ENCODE measurements around the gene PLAC1. TPM values are rescaled to one million over a fixed set of nuclear protein-coding genes. Genes with fewer than 3 reads are reported as not detected.
A peak's percentile ranks its signal among the peaks of the same experiment; 100 is the strongest.

The PLAC1 gene
- total RNA-seq, 1 donor from 2014 or later: not detected

- no peak for DNase-seq (ENCODE audit: low read depth in 2 of 2)
These were observed 26.6 kb downstream of the PLAC1 start for GRCh38 chrX:134631426-134632346.

DNA sequence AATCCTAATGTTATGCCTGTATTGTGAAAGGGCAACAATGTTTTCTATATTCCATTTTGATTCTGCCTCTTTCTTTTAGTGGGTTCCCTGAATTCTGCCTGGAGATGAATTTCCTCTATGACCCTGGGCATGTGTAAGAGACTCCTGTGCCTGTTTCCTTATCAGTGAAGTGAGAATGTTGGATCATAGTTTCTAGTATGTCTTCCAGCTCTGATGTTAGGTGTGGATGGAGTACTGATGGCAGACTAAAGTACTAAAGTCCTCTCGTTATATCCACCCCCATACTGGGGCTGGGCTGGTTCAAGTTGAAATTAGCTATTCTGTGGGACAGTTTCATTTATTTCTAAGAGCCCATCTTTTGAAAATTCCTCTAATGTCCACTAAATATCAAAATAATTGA lies 29.6 kb downstream of the PLAC1 start:
- DNase-seq (ENCODE audit: low read depth in 2 of 2): no peak

DNA sequence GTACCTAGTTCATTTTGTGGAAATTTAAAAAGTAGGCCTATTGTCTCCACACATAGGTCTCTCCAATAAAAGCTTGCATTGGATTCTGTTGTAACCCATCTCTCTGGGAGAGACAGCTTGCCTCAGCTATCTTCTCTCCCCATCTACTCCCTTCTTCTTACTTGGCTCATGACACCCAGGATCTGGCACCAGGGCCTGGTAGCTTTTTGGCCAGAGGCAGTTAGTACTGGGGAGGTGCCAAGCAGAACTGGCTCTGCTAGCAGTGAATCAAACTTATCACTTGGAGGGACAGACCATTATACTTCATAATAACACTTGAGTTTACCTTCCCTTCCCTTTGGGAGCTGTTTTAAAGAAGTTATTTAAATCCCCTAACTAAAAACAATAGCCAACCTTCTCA lies 31.8 kb downstream of the PLAC1 start:
- DNase-seq (ENCODE audit: low read depth in 2 of 2): no peak

DNA sequence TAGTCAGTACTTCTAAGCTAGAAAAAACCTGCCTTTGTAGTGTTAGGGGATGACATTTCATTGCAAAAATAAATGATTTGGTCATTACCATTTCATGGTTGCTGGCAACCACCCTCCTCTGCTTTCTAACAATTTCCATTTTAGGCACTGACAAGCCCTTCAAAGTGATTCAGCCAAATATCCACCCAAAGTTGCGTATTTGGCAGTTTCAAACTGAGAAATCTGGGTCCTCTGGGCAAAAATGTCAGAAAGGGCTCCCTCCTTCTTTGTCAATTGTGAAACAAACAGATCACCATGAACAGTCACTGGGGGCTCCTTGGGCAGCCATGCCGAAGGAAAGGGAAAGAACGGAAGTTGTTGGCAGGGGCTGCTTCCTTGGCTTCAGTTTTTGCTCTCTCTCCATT lies 33.0 kb downstream of the PLAC1 start:
- DNase-seq (ENCODE audit: low read depth in 2 of 2): no peak

DNA sequence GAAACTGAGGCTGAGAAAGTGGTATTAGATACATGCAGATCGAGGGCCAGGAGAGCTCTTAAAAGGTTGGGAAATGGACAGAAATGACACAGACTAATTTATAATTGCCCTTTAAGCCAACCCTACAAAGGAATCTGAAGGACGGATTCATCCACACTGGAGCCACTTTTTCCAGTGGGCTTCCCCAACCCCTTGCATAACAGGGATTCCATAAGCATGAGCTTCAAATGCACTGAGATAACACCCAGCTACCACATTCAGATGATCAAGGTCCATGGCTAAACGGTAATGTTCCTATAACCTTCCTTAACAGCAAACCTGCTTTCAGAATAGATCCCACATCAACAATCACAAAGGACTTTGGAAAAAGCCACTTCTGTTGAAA lies 34.2 kb downstream of the PLAC1 start:
- peak in 1 of 2 donors; percentile 24 for DNase-seq (ENCODE audit: low read depth in 2 of 2)

GRCh38 chrX:134623293-134624045 lies 34.8 kb downstream of the PLAC1 start:
- DNase-seq (ENCODE audit: low read depth in 2 of 2): peak; percentile 84 to 85

- no peak for DNase-seq (ENCODE audit: low read depth in 2 of 2)
These were observed 35.5 kb downstream of the PLAC1 start for GRCh38 chrX:134622813-134623185.

GRCh38 chrX:134622056-134622812 lies 36.0 kb downstream of the PLAC1 start:
- peak; percentile 83 to 90 for DNase-seq (ENCODE audit: low read depth in 2 of 2)

DNA sequence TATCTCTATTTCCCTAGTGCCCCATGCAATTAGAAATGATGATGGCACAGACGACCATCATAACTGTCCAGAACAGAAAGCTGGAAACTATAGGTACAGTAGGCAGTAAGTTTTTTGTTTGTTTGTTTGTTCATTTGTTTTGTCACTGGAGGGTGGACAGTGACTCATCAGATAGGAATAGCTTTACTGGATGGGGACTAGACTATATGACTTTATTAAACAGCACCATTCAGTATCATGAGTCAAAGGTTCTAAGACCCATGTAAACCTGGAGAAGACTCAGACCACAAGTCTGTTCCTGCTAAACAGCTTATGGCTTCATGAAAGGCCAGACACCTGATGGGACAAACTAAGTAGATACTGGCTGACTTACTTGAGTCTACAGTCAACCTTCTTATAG lies 38.4 kb downstream of the PLAC1 start:
- DNase-seq (ENCODE audit: low read depth in 2 of 2): no peak

DNA sequence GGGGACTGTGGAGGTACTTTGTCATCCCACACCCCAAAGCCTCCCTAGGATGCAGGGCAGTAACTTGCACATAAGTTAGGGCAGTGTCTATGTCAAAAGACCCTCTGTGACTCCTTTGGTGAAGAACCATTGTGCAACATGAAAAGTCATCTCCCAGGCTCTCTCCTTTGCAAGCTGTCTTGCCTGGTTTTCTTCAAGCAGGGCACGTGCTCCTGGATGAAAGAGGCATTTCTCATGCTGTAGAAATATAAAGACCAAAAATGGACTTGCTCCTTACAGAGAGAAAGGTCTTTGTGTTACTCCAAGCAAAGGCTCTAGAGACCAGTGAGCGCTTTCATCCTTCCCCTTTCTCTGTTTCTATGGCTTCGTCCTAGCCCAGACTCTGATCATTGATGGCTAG lies 44.9 kb downstream of the PLAC1 start:
- no peak for DNase-seq (ENCODE audit: low read depth in 2 of 2)

DNA sequence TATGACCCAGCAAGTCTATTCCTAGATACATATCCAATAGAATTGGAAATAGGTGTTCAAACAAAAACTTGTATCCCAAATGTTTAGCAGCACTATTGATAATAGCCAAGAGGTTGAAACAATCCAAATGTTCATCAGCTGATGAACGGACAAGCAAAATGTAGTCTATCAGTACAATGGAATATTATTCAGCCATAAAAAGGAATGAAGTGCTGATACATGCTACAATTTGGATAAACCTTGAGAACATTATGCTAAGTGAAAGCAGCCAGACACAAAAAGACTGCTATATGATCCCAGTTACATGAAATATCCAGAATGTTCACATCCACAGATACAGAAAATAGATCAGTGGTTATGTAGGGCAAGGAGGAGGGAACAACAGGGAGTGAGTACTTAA lies 50.1 kb downstream of the PLAC1 start:
- DNase-seq (ENCODE audit: low read depth in 2 of 2): no peak

- no peak for DNase-seq (ENCODE audit: low read depth in 2 of 2)
These were observed 50.7 kb downstream of the PLAC1 start for GRCh38 chrX:134607523-134607922.

GRCh38 chrX:134604701-134605311 lies 53.5 kb downstream of the PLAC1 start:
- peak in 1 of 2 donors; percentile 12 for DNase-seq (ENCODE audit: low read depth in 2 of 2)

DNA sequence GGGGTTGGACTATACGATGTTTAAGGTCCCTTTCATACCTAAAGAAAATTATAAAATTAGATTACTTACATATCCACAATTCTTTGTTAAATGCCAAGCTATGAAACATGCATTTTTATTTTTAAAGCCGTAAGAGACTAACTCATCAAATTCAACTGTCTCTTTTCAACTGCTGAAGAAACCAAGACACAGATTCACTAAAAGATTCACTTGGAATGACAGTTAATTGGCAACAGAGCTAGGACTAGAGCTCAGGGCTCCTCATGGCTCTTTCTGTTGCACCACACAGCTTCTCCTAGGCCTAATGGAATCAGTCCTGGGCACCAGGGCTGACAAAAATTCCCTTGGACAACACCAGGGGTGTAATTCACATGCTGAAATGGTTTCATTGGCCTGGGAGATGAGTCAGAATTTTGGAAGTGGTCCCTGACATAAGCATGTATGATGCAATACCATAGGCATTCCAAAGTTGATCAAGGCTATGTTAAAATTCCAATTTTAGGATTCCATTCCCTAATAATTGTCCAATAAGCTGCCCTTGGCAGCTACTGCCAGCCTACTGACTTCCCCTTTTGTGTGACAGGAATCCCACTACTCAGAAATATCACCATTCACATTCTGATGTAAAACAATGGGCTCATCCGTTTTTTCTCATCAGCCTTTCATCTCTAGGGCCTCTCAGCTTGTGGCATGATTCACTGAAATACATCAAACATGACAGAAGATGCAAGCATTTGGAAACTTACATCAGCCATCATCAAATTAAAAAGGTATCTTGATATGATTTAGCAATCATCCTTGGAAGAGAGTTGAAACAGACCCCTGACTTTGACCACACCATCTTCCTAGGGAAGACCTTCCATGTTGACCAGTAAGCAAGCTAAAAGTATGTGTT lies 54.2 kb downstream of the PLAC1 start:
- peak; percentile 18 to 39 for DNase-seq (ENCODE audit: low read depth in 2 of 2)

DNA sequence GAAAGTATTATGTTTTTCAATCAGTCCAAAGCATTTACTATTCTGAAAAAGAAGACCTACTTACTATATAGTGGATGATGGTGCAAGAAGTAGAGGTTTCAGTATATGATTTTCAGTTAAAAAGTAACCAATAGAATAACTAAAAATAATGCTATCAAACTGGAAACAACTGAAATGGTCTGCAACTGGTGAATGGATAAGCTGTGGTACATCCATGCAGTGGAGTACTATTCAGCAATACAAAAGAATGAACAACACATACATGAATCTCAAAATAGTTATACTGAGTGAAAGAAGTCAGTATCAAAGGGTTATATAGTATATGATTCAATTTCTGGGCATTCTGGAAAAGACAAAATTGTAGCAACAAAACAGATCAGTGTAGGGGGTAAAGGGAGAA lies 55.9 kb downstream of the PLAC1 start:
- DNase-seq (ENCODE audit: low read depth in 2 of 2): no peak

DNA sequence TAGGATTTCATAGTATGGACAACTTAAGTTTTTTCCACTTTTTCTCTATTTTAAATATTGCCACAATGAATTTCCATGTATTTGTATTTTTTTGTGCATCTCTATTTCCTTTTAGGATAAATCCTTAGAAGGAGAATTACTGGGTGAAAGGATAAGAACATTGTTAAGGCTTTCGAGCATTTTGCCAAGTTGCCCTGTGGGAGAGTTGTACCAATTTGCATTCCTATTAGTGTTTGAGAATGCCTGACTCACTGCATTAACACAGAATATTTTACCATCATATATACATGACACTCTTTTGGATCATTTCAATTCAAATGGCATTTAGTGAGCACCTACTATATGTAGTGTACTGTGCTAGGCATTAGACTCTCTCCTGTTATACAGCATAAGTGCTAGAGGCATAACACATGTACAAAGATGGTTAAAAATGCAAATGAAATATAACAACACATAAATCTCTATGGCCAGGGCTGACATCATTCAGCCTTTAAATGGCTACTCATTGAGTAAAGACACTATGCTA lies 57.0 kb downstream of the PLAC1 start:
- no peak for DNase-seq (ENCODE audit: low read depth in 2 of 2)

GRCh38 chrX:134600714-134601113 lies 57.6 kb downstream of the PLAC1 start:
- no peak for DNase-seq (ENCODE audit: low read depth in 2 of 2)

DNA sequence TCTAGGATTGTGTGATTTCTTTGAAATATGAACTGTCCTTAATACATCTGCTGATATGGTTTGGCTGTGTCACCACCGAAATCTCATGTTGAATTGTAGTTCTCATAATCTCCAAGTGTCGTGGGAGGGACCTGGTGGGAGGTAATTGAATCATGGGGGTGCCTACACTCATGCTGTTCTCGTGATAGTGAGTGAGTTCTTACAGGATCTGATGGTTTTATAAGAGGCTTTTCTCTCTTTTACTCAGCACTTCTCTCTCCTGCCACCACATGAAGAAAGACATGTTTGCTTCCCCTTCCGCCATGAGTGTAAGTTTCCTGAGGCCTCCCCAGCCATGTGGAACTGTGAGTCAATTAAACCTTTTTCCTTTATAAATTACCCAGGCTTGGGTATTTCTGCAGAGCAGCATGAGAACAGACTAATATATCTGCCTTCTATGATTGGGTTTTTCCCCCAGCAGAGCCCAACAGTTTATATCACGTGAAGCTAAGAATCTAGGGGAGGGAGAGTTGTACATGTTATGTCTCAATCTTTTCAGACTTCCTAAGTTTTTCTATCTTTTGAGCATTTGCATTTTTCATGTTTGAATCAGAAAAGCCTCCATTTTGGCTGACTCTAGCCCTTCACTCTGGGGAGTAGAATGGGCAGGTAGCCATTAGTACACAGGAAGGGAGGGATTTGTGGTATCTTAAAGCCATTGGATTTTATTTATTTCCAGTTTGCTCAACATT lies 58.9 kb downstream of the PLAC1 start:
- no peak for DNase-seq (ENCODE audit: low read depth in 2 of 2)

DNA sequence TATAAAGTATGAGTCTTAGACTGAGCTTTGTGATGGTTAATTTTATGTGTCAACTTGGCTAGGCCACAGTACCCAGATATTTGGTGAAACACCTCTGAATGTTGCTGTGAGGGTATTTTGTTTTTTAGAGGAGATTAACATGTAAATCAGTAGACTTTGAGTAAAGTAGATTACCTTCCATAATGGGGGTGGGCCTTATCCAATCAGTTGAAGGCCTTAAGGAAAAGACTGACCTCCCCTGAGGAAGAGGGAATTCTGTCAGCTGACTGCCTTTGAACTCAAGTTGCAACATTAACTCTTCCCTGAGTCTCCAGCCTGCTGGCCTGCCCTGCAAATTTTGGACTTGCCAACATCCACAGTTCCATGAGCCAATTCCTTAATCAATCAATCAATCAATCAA lies 66.0 kb downstream of the PLAC1 start:
- DNase-seq (ENCODE audit: low read depth in 2 of 2): no peak

DNA sequence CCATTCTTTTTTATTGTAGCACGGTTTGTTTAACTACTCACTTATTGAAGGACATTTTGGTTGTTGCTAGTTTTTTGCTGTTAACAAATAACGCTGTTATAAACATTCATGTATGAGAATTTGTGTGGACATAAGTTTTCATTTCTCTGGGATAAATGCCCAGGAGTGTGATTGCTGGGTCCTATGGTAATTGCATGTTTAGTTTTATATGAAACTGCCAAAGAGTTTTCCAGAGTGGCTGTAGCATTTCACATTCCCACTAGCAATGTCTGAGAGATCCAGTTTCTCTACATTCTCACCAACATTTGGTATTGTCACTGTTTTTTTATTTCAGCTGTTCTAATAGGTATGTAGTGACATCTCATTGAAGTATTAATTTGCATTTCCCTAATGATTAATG lies 66.8 kb downstream of the PLAC1 start:
- no peak for DNase-seq (ENCODE audit: low read depth in 2 of 2)

Data from dermis microvascular lymphatic vessel endothelial cell (primary cell).